ENCODE measurements around the gene TTBK1.

DNA sequence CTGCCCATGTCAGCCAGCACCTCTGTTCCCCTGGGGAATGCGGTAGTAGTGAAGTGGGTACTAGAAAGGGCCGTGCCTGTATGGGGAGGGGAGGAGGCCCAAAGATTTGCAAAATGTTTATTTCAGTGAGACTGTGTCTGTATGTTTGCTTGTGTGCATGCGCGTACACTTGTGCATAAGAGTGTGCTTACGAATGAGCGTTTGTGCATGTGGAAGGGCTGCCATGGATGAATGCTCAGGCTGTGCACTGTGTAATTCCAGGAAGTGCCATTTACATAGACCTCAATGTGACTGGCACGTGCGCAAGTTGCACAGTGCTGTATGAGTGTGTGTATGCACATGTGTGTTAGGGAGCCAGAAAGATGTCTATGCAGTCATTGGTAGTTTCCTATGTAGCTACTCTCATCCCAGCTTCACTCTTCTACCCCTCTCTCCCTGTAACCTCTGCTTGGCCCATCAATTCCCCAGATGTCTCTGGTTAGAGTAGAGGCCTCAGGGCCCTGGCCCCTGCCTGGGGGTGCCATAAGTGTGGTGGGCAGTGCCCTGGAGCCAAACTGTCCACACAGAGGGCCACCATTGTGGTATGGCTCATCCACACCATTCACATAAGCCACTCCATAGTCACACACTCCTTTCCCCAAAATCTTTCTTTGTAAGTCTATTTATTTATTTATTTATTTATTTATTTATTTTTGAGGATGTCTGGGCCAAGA lies 28.0 kb downstream of the TTBK1 start:
- no peak for TF ChIP-seq CTCF (conservative IDR thresholded peaks at IDR 0.05; ENCODE audit: low read depth, low read length)
- TF ChIP-seq FOS (IDR thresholded peaks at IDR 0.05; ENCODE audit: low read depth, low read length) = no peak
- no peak for TF ChIP-seq POLR2A (IDR thresholded peaks at IDR 0.05; ENCODE audit: low read depth, low read length)
- TF ChIP-seq, protein P1, sequence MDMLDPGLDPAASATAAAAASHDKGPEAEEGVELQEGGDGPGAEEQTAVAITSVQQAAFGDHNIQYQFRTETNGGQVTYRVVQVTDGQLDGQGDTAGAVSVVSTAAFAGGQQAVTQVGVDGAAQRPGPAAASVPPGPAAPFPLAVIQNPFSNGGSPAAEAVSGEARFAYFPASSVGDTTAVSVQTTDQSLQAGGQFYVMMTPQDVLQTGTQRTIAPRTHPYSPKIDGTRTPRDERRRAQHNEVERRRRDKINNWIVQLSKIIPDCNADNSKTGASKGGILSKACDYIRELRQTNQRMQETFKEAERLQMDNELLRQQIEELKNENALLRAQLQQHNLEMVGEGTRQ (IDR thresholded peaks at IDR 0.05; ENCODE audit: low read depth, low read length) = no peak
- TF ChIP-seq MAZ (IDR thresholded peaks at IDR 0.05; ENCODE audit: borderline replicate concordance, low read depth, low read length) = no peak
- no peak for TF ChIP-seq BHLHE40 (IDR thresholded peaks at IDR 0.05; ENCODE audit: low read depth, low read length)
- no peak for TF ChIP-seq SMC3 (IDR thresholded peaks at IDR 0.05; ENCODE audit: low read depth, low read length)
- TF ChIP-seq MAFK (IDR thresholded peaks at IDR 0.05; ENCODE audit: low read depth, low read length) = no peak
- no peak for TF ChIP-seq NFE2L2 (IDR thresholded peaks at IDR 0.05; ENCODE audit: low read depth, low read length)
- no peak for TF ChIP-seq CEBPB (IDR thresholded peaks at IDR 0.05; ENCODE audit: low read depth, low read length)
- no peak for TF ChIP-seq RAD21 (IDR thresholded peaks at IDR 0.05; ENCODE audit: low read length)
- TF ChIP-seq RFX5 (IDR thresholded peaks at IDR 0.05; ENCODE audit: low read depth, low read length) = no peak
